Measurements from ENCODE around the gene MYO1D. TPM values are rescaled to one million over a fixed set of nuclear protein-coding genes. Genes with fewer than 3 reads are reported as not detected.
A peak's percentile ranks its signal among the peaks of the same experiment; 100 is the strongest.

The MYO1D gene
- total RNA-seq, 1 donor from 2014 or later = 11.9 TPM

GRCh38 chr17:32601866-32602265, 275.1 kb downstream of the MYO1D start:
- Mint-ChIP-seq H3K4me3 (no peak overlapping the region), H3K9me3 (peaks cover 10% of the 10 kb centered on the region), H3K4me1 (peaks cover 8% of the 10 kb centered on the region), H3K36me3 (ENCODE audit: low read depth) (peaks cover 3% of the 10 kb centered on the region), H3K27ac (ENCODE audit: unreplicated experiment) (no peak overlapping the region), H3K27me3 (ENCODE audit: low read depth) (no peaks in the 10 kb centered on the region)
- TF ChIP-seq CTCF (conservative IDR thresholded peaks at IDR 0.05) = no peak
- no peak for DNase-seq (ENCODE audit: low read depth, low spot score)

DNA sequence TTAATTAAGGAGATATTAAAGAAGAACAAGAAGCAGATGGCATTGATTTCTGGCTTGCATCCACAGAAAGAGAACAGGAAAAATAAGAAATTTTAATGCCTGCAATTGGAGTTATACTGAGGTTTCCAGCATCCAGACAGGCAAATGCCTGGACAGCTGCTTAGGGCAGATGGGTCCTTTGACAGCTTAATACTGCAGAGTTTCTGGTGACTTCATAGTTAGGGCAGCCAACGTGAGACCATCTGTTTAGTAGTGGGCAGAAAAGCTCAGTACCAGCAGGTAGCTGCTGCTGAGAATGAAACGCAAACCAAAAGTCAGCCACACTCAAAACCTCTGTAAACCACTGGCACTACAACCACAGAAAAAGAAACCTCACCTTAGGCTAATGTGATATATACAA, 280.3 kb downstream of the MYO1D start:
- DNase-seq (ENCODE audit: low read depth, low spot score) = no peak
- no peak overlapping the region for H3K4me3 Mint-ChIP-seq
- no peak for TF ChIP-seq CTCF (conservative IDR thresholded peaks at IDR 0.05)
- peaks cover 7% of the 10 kb centered on the region for H3K9me3 Mint-ChIP-seq
- H3K4me1 Mint-ChIP-seq = no peaks in the 10 kb centered on the region
- H3K27ac Mint-ChIP-seq (ENCODE audit: unreplicated experiment) = peak overlapping the region; percentile 30
- H3K36me3 Mint-ChIP-seq (ENCODE audit: low read depth) = peaks cover 2% of the 10 kb centered on the region
- H3K27me3 Mint-ChIP-seq (ENCODE audit: low read depth) = no peaks in the 10 kb centered on the region

DNA sequence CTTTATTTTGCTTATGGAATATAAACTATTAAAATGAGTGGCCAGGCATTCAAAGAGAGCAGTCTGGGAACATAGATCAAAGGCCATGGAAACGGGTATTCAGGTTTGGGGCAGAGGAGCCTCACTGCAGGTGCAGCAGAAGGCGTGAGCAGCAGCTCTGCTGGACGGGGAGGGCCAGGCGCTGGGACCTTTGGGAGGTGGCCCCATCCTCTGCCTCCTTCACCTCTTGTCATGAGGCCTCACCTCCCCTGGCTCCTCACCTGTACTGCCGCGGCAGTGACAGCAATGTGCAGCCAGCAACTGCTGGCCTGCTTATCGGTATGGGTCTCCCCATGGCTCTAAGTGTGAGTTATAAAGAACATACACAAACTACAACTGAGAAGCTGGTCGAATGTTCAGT, 280.7 kb downstream of the MYO1D start:
- Mint-ChIP-seq H3K27me3 (ENCODE audit: low read depth) (no peaks in the 10 kb centered on the region), H3K9me3 (peaks cover 7% of the 10 kb centered on the region), H3K4me1 (no peaks in the 10 kb centered on the region), H3K27ac (ENCODE audit: unreplicated experiment) (no peak overlapping the region), H3K36me3 (ENCODE audit: low read depth) (no peaks in the 10 kb centered on the region), H3K4me3 (no peak overlapping the region)
- DNase-seq (ENCODE audit: low read depth, low spot score) = no peak
- TF ChIP-seq CTCF (conservative IDR thresholded peaks at IDR 0.05) = no peak

GRCh38 chr17:32593003-32593402, 283.9 kb downstream of the MYO1D start:
- Mint-ChIP-seq H3K4me3 (no peak overlapping the region), H3K27me3 (ENCODE audit: low read depth) (no peaks in the 10 kb centered on the region), H3K9me3 (no peaks in the 10 kb centered on the region), H3K4me1 (no peaks in the 10 kb centered on the region), H3K27ac (ENCODE audit: unreplicated experiment) (no peak overlapping the region), H3K36me3 (ENCODE audit: low read depth) (no peaks in the 10 kb centered on the region)
- no peak for DNase-seq (ENCODE audit: low read depth, low spot score)
- no peak for TF ChIP-seq CTCF (conservative IDR thresholded peaks at IDR 0.05)

DNA sequence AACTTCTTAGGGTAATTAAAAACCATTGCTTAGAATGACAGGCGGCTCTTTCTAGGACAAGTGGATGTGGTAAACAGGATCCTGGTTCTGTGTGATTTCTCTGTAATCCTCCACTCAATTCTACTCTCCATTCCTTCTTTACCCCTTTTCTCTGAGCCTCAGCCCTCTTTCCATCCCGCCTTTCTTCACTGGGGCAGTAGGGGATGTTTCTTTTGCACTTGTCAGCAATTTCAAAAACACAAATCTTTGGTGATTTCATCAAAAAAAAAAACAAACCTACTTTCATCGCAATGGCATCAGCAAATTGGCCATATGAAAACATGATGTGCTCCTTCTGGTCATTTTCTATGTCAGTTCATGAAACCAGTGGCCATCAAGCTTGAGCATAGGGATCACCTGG, 285.5 kb downstream of the MYO1D start:
- no peak for TF ChIP-seq CTCF (conservative IDR thresholded peaks at IDR 0.05)
- Mint-ChIP-seq H3K4me1 (peaks cover 8% of the 10 kb centered on the region), H3K27me3 (ENCODE audit: low read depth) (no peaks in the 10 kb centered on the region), H3K4me3 (no peak overlapping the region), H3K9me3 (no peaks in the 10 kb centered on the region), H3K36me3 (ENCODE audit: low read depth) (no peaks in the 10 kb centered on the region), H3K27ac (ENCODE audit: unreplicated experiment) (no peak overlapping the region)
- no peak for DNase-seq (ENCODE audit: low read depth, low spot score)

- DNase-seq (ENCODE audit: low read depth, low spot score) = no peak
- Mint-ChIP-seq H3K27ac (ENCODE audit: unreplicated experiment) (no peak overlapping the region), H3K4me1 (peaks cover 8% of the 10 kb centered on the region), H3K9me3 (no peaks in the 10 kb centered on the region), H3K4me3 (no peak overlapping the region), H3K36me3 (ENCODE audit: low read depth) (no peaks in the 10 kb centered on the region), H3K27me3 (ENCODE audit: low read depth) (no peaks in the 10 kb centered on the region)
- no peak for TF ChIP-seq CTCF (conservative IDR thresholded peaks at IDR 0.05)
These were observed 285.9 kb downstream of the MYO1D start for GRCh38 chr17:32590974-32591373.
